Glutamatergic neuron (in vitro differentiated cells): ENCODE measurements around the gene MANEAL. TPM values are rescaled to one million over a fixed set of nuclear protein-coding genes. Genes with fewer than 3 reads are reported as not detected.

ENCODE experiments used
- DNase-seq: peaks from one replicate; pipeline ENCODE4 v3.0.0; 2022
- H3K27ac Mint-ChIP-seq: one replicate; pipeline ENCODE4 v1.8.0; 2020; ENCODE audit warnings: mild to moderate bottlenecking, mixed read lengths, inconsistent platforms; ENCODE audit not compliant: unreplicated experiment
- H3K27me3 Mint-ChIP-seq: one replicate; pipeline ENCODE4 v1.8.0; 2020; ENCODE audit warnings: mild to moderate bottlenecking, moderate library complexity, mixed read lengths, inconsistent platforms; ENCODE audit not compliant: unreplicated experiment
- H3K36me3 Mint-ChIP-seq: one replicate; pipeline ENCODE4 v1.8.0; 2020; ENCODE audit warnings: mild to moderate bottlenecking, mixed read lengths, inconsistent platforms; ENCODE audit not compliant: unreplicated experiment
- H3K4me1 Mint-ChIP-seq: one replicate; pipeline ENCODE4 v1.8.0; 2020; ENCODE audit warnings: mild to moderate bottlenecking, low read depth, mixed read lengths, inconsistent platforms; ENCODE audit not compliant: unreplicated experiment
- H3K4me3 Mint-ChIP-seq: one replicate; pipeline ENCODE4 v1.8.0; 2020; ENCODE audit warnings: mild to moderate bottlenecking, mixed read lengths, inconsistent platforms; ENCODE audit not compliant: unreplicated experiment
- H3K9me3 Mint-ChIP-seq: one replicate; pipeline ENCODE4 v1.8.0; 2020; ENCODE audit warnings: mild to moderate bottlenecking, moderate library complexity, mixed read lengths, inconsistent platforms; ENCODE audit not compliant: unreplicated experiment
- CTCF ChIP-seq: fragments of 200-600 bp; sonication (generic); IDR thresholded peaks from one replicate; pipeline ENCODE4 v1.5.0; 2021; ENCODE audit not compliant: partially characterized antibody, unreplicated experiment
- long read RNA-seq: library from polyadenylated mRNA; unstranded; transcript quantifications from one replicate; pipeline ENCODE4 v2.0.0, GENCODE V29; 2020; ENCODE audit not compliant: unreplicated experiment
- total RNA-seq: library from RNA; stranded (reverse); fragmentation: NEBNext Ultra II Directional; extraction: Animal tissue kit (Norgen Biotek cat#: 25700); gene quantifications from one replicate; pipeline ENCODE4 v1.2.1, GENCODE V29; 2021; ENCODE audit not compliant: unreplicated experiment

The MANEAL gene
- total RNA-seq, result 112 TPM
- long read RNA-seq, transcript MANEAL-202 (4 exons, 2,685 nt), result major isoform, 5 of 25 reads
- long read RNA-seq, partial matches to known transcripts, result 3 of 25 reads
- long read RNA-seq, other reads (novel, unspliced or antisense), result 10 of 25 reads

GRCh38 chr1:37793773-37794371 is at the start of gene MANEAL:
Gene MANEAL (plus strand): TSS chr1:37793847. CDS start chr1:37794183, 336 bp downstream.
- peak; percentile 81 for DNase-seq

DNA sequence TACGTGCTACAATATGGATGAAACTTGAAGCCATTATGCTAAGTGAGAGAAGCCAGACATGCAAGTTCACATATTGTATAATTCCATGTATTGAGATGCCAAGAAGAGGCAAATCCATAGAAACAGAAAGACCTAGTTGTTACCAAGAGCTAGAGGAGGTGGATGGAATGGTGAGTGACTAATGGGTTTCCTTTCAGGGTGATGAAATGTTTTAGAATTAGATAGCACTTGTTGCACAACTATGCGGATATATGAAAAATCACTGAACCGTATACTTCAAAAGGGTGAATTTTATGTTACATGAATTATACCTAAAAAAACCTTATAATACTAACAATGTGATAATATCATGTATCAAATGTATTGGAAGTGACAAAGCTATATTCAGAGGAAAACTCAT is 46.8 kb upstream of the MANEAL start:
- TF ChIP-seq CTCF, result no peak
- Mint-ChIP-seq H3K4me3 (no peak overlapping the region), H3K27me3 (peaks cover 5% of the 10 kb centered on the region), H3K36me3 (no peaks in the 10 kb centered on the region), H3K9me3 (peaks cover 2% of the 10 kb centered on the region), H3K27ac (no peak overlapping the region), H3K4me1 (peaks cover under 1% of the 10 kb centered on the region)
- no peak for DNase-seq

More at GRCh38 chr1:37793773-37794371, at the start of gene MANEAL:
- no peaks in the 10 kb centered on the region for H3K4me1 Mint-ChIP-seq
- no peak for TF ChIP-seq CTCF
- H3K27me3 Mint-ChIP-seq, result peaks cover 9% of the 10 kb centered on the region
- H3K9me3 Mint-ChIP-seq, result peaks cover 2% of the 10 kb centered on the region
- H3K27ac Mint-ChIP-seq, result peak within 1 kb of the TSS; percentile 94
- H3K36me3 Mint-ChIP-seq, result peaks cover 4% of the 10 kb centered on the region
- peak within 1 kb of the TSS; percentile 97 for H3K4me3 Mint-ChIP-seq

- TF ChIP-seq CTCF, result no peak
- H3K27ac Mint-ChIP-seq, result no peak overlapping the region
Observed at GRCh38 chr1:37748565-37748964, 45.1 kb upstream of the MANEAL start.

DNA sequence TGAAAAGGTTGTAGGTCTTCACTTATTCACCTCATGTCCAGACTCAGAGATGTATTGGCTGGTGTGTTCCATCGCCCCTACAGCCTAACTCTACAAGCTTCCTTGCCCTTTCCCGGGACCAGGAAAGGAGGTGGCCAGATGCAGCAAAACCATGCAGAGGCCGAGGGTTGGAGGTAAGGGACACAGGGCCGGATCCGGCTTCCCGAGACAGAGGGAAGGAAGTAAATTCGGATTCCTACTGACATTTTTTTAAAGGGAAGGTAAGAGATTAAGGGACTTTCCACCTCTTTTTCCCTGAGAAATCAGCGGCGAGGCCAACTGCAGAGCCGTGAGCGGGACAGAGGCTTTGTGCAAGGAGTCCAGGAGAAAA is 41.4 kb upstream of the MANEAL start:
- H3K27me3 Mint-ChIP-seq, result peaks cover 15% of the 10 kb centered on the region
- no peaks in the 10 kb centered on the region for H3K4me1 Mint-ChIP-seq
- H3K4me3 Mint-ChIP-seq, result peak overlapping the region; percentile 76
- no peak for TF ChIP-seq CTCF
- no peak overlapping the region for H3K27ac Mint-ChIP-seq
- no peak for DNase-seq
- H3K9me3 Mint-ChIP-seq, result peaks cover 6% of the 10 kb centered on the region
- no peaks in the 10 kb centered on the region for H3K36me3 Mint-ChIP-seq

More at GRCh38 chr1:37748565-37748964, 45.1 kb upstream of the MANEAL start:
- Mint-ChIP-seq H3K9me3 (peaks cover 6% of the 10 kb centered on the region), H3K4me3 (no peak overlapping the region), H3K4me1 (no peaks in the 10 kb centered on the region), H3K27me3 (peaks cover 10% of the 10 kb centered on the region), H3K36me3 (no peaks in the 10 kb centered on the region)
- no peak for DNase-seq
